IMR-90 (cell line): ENCODE results near the gene EFCC1. TPM values are rescaled to one million over a fixed set of nuclear protein-coding genes. Genes with fewer than 3 reads are reported as not detected.

Source experiments
- ATAC-seq: fragments of 200-7000 bp; cut with Tn5 transposase; 2 replicates; pipeline ENCODE4 v1.9.1; 2020; ENCODE audit warnings: low read depth, mild to moderate bottlenecking, moderate library complexity
- BruUV-seq: library from RNA; stranded (reverse); fragments of 400-500 nt; replicated peaks from 2 replicates; lab custom pipeline; 2021; lab: Mats Ljungman, UMichigan
- CTCF ChIA-PET: fragments of 300-600 bp; formaldehyde crosslinking; extraction: SDS; loops from one replicate; lab custom pipeline; 2021; ENCODE audit warnings: antibody characterized with exemption; lab: Yijun Ruan, JAX
- POLR2A ChIA-PET: fragments of 300-600 bp; sonication (Branson Sonifier 250); formaldehyde crosslinking; loops from one replicate; lab custom pipeline; 2022; ENCODE audit warnings: antibody characterized with exemption; ENCODE audit not compliant: unreplicated experiment; lab: Charles Lee
- DNase-seq: peaks from one replicate; pipeline ENCODE4 v3.0.0; 2013
- H2AFZ ChIP-seq: replicated peaks from 2 replicates; pipeline ENCODE3; 2013; ENCODE audit warnings: low read length, mild to moderate bottlenecking; ENCODE audit not compliant: poor library complexity
- H2AK5ac ChIP-seq: 2 replicates; pipeline ENCODE4 v1.6.1; 2013; ENCODE audit warnings: low read depth, low read length, inconsistent platforms
- H2AK9ac ChIP-seq: replicated peaks from 2 replicates; pipeline ENCODE3; 2013; ENCODE audit warnings: mild to moderate bottlenecking, low read depth, low read length, moderate library complexity; ENCODE audit not compliant: poor library complexity
- H2BK120ac ChIP-seq: 2 replicates; pipeline ENCODE4 v1.6.1; 2013; ENCODE audit warnings: low read depth, low read length, inconsistent platforms
- H2BK15ac ChIP-seq: 3 replicates; pipeline ENCODE4 v1.6.1; 2013; ENCODE audit warnings: low read depth, low read length, inconsistent platforms
- H2BK20ac ChIP-seq: 2 replicates; pipeline ENCODE4 v1.6.1; 2013; ENCODE audit warnings: low read depth, mild to moderate bottlenecking, inconsistent platforms, low read length, moderate library complexity
- H2BK5ac ChIP-seq: 2 replicates; pipeline ENCODE4 v1.6.1; 2013; ENCODE audit warnings: mild to moderate bottlenecking, low read depth, low read length, inconsistent platforms; ENCODE audit not compliant: poor library complexity, severe bottlenecking
- H3K14ac ChIP-seq: replicated peaks from 2 replicates; pipeline ENCODE4 v1.6.1; 2013; ENCODE audit warnings: low read depth, low read length, inconsistent platforms
- H3K18ac ChIP-seq: 2 replicates; pipeline ENCODE4 v1.6.1; 2013; ENCODE audit warnings: low read depth, low read length, control low read depth
- H3K23ac ChIP-seq: 2 replicates; pipeline ENCODE4 v1.6.1; 2013; ENCODE audit warnings: low read depth, low read length, inconsistent platforms
- H3K27ac ChIP-seq: 2 replicates; pipeline ENCODE4 v1.5.1; 2013; ENCODE audit warnings: mild to moderate bottlenecking, control low read depth, low read length; ENCODE audit not compliant: insufficient read depth
- H3K27me3 ChIP-seq: 2 replicates; pipeline ENCODE4 v1.6.1; 2013; ENCODE audit warnings: low read length; ENCODE audit not compliant: control insufficient read depth, insufficient read depth
- H3K36me3 ChIP-seq: 2 replicates; pipeline ENCODE4 v1.6.1; 2013; ENCODE audit warnings: low read length, mixed read lengths; ENCODE audit not compliant: control insufficient read depth, insufficient read depth
- H3K4ac ChIP-seq: 2 replicates; pipeline ENCODE4 v1.6.1; 2013; ENCODE audit warnings: low read depth, low read length, inconsistent platforms
- H3K4me1 ChIP-seq: 2 replicates; pipeline ENCODE4 v1.6.1; 2013; ENCODE audit warnings: low read length, mixed read lengths; ENCODE audit not compliant: control insufficient read depth, insufficient read depth
- H3K4me2 ChIP-seq: 2 replicates; pipeline ENCODE4 v1.6.1; 2013; ENCODE audit warnings: low read depth, mild to moderate bottlenecking, control low read depth, low read length, moderate library complexity
- H3K4me3 ChIP-seq: 2 replicates; pipeline ENCODE4 v1.5.1; 2013; ENCODE audit warnings: low read depth, mild to moderate bottlenecking, control low read depth, low read length, moderate library complexity; ENCODE audit not compliant: insufficient read depth
- H3K56ac ChIP-seq: 2 replicates; pipeline ENCODE4 v1.6.1; 2013; ENCODE audit warnings: low read length, inconsistent platforms; ENCODE audit not compliant: insufficient read depth; ENCODE audit errors: extremely low read depth
- H3K79me1 ChIP-seq, 2 experiments: 2 replicates each; pipeline ENCODE4 v1.6.1; 2013; ENCODE audit warnings: low read length in 2 of 2, inconsistent platforms in 1 of 2, low read depth in 1 of 2
- H3K9ac ChIP-seq: 2 replicates; pipeline ENCODE4 v1.6.1; 2013; ENCODE audit warnings: low read depth, low read length, control low read depth
- H3K9me1 ChIP-seq: 2 replicates; pipeline ENCODE4 v1.6.1; 2013; ENCODE audit warnings: low read length, inconsistent platforms; ENCODE audit not compliant: insufficient read depth
- H3K9me3 ChIP-seq: 2 replicates; pipeline ENCODE4 v1.6.1; 2013; ENCODE audit warnings: low read length; ENCODE audit not compliant: control insufficient read depth, insufficient read depth
- H4K20me1 ChIP-seq: 2 replicates; pipeline ENCODE4 v1.6.1; 2013; ENCODE audit warnings: low read length, inconsistent platforms; ENCODE audit not compliant: insufficient read depth
- H4K5ac ChIP-seq: 2 replicates; pipeline ENCODE4 v1.6.1; 2013; ENCODE audit warnings: mild to moderate bottlenecking, low read depth, low read length, control low read depth
- H4K8ac ChIP-seq, 2 experiments: 2 replicates each; pipeline ENCODE4 v1.6.1; 2013; ENCODE audit warnings: low read depth in 2 of 2, low read length in 2 of 2, control low read depth in 1 of 2, inconsistent platforms in 1 of 2
- H4K91ac ChIP-seq: 2 replicates; pipeline ENCODE4 v1.6.1; 2013; ENCODE audit warnings: low read depth, low read length, inconsistent platforms; ENCODE audit not compliant: insufficient read depth
- BHLHE40 ChIP-seq: fragments of 150-350 bp; IDR thresholded peaks from 2 replicates; pipeline ENCODE4 v1.6.1; 2016; ENCODE audit warnings: mild to moderate bottlenecking, low read depth, low read length
- CEBPB ChIP-seq: IDR thresholded peaks from 2 replicates; pipeline ENCODE4 v1.6.1; 2012; ENCODE audit warnings: low read depth, low read length, improper control_type of control experiment
- CHD1 ChIP-seq: IDR thresholded peaks from 2 replicates; pipeline ENCODE4 v1.6.1; 2012; ENCODE audit warnings: low read depth, low read length, improper control_type of control experiment
- CTCF ChIP-seq: conservative IDR thresholded peaks from 2 replicates; pipeline ENCODE4 v1.5.1; 2012; ENCODE audit warnings: mild to moderate bottlenecking, low read depth, low read length, improper control_type of control experiment
- FOS ChIP-seq: fragments of 150-350 bp; IDR thresholded peaks from 2 replicates; pipeline ENCODE4 v1.6.1; 2016; ENCODE audit warnings: low read depth, low read length
- MAFK ChIP-seq: IDR thresholded peaks from 2 replicates; pipeline ENCODE4 v1.6.1; 2012; ENCODE audit warnings: low read depth, low read length, improper control_type of control experiment
- MAZ ChIP-seq: IDR thresholded peaks from 2 replicates; pipeline ENCODE4 v1.6.1; 2012; ENCODE audit warnings: low read depth, mild to moderate bottlenecking, low read length, improper control_type of control experiment, moderate library complexity, borderline replicate concordance
- MXI1 ChIP-seq: IDR thresholded peaks from 2 replicates; pipeline ENCODE4 v1.6.1; 2012; ENCODE audit warnings: low read depth, mild to moderate bottlenecking, low read length, moderate library complexity, borderline replicate concordance
- NFE2L2 ChIP-seq: fragments of 150-350 bp; IDR thresholded peaks from 2 replicates; pipeline ENCODE4 v1.6.1; 2016; ENCODE audit warnings: low read depth, mild to moderate bottlenecking, low read length
- POLR2A ChIP-seq: IDR thresholded peaks from 2 replicates; pipeline ENCODE4 v1.6.1; 2012; ENCODE audit warnings: mild to moderate bottlenecking, low read depth, low read length
- RAD21 ChIP-seq: IDR thresholded peaks from 2 replicates; pipeline ENCODE4 v1.6.1; 2012; ENCODE audit warnings: low read length, improper control_type of control experiment
- SMC3 ChIP-seq: fragments of 150-350 bp; IDR thresholded peaks from 2 replicates; pipeline ENCODE4 v1.6.1; 2016; ENCODE audit warnings: low read depth, mild to moderate bottlenecking, antibody characterized with exemption, low read length, moderate library complexity
- WGBS, 2 experiments: methylation state at CpG; one replicate each; pipeline versions ENCODE4 v1.1.5 to v1.1.7; 2013; ENCODE audit warnings: missing lambda C conversion rate in 2 of 2; ENCODE audit not compliant: insufficient read length in 1 of 2; ENCODE audit errors: extremely low coverage in 2 of 2; 5-methylcytosine and 5-hydroxymethylcytosine counted together
- dilution Hi-C: fragments of 300-500 bp; cut with HindIII; formaldehyde crosslinking; loops from one replicate; pipeline ENCODE4 v1.14.3; 2018; ENCODE audit warnings: low sequenced_read_pairs; ENCODE audit not compliant: unreplicated experiment
- in situ Hi-C: fragments of 300-500 bp; cut with MboI; formaldehyde crosslinking; loops from 3 replicates; pipeline ENCODE4 v1.14.3; 2019; ENCODE audit warnings: low sequenced_read_pairs, inconsistent platforms, mixed read lengths
- intact Hi-C: fragments of 100-400 bp; cut with micrococcal nuclease; formaldehyde crosslinking; loops from 2 replicates; pipeline ENCODE4 v1.10.0; 2022
- polyA plus RNA-seq, 3 experiments: library from polyadenylated mRNA; depleted of rRNA; stranded (reverse); fragments of >200 nt; gene quantifications; 2 replicates each; pipeline ENCODE4 v1.2.3, GENCODE V29; 2012; ENCODE audit warnings: low replicate concordance in 1 of 3
- total RNA-seq: library from RNA; depleted of rRNA; stranded (reverse); fragments of >200 nt; gene quantifications from 2 replicates; pipeline ENCODE4 v1.2.3, GENCODE V29; 2012

The EFCC1 gene
- total and polyA plus RNA-seq, 2 of the 4 experiments (the other 2 are of a cell fraction): not detected

- Histone ChIP-seq H3K4me2 (no peak overlapping the region), H3K14ac (no peak overlapping the region), H4K91ac (no peak overlapping the region), H4K20me1 (no peaks in the 10 kb centered on the region), H3K79me1 (no peaks in the 10 kb centered on the region), H3K36me3 (no peaks in the 10 kb centered on the region), H3K4ac (no peak overlapping the region), H2BK15ac (no peak overlapping the region), H4K5ac (no peak overlapping the region), H3K9me3 (peaks cover 4% of the 10 kb centered on the region), H2BK120ac (no peak overlapping the region), H3K9me1 (no peaks in the 10 kb centered on the region), H3K9ac (no peak overlapping the region), H2AFZ (no peak overlapping the region), H3K27ac (no peak overlapping the region), H3K4me1 (no peaks in the 10 kb centered on the region; the same call in 1 of the 2 replicates), H2BK20ac (no peak overlapping the region), H3K27me3 (peaks cover 22% of the 10 kb centered on the region), H2AK5ac (no peak overlapping the region), H3K23ac (no peak overlapping the region), H3K4me3 (no peak overlapping the region), H2BK5ac (no peak overlapping the region), H3K56ac (no peak overlapping the region), H4K8ac (no peak overlapping the region), H3K18ac (no peak overlapping the region), H2AK9ac (no peak overlapping the region)
- no peak for ATAC-seq
- 100% methylated on average over 1 of the region's 15 CpGs; no CpG with 5 or more reads in 1 of the 2 experiments for WGBS, 2 experiments
- dilution Hi-C loops: no loop called here
- no peak for DNase-seq
- no TSS peak for BruUV-seq
- TF ChIP-seq NFE2L2 (no peak), FOS (no peak), SMC3 (no peak), RAD21 (no peak), MAFK (no peak), BHLHE40 (no peak), MAZ (no peak), CEBPB (no peak), POLR2A (no peak), CHD1 (no peak), CTCF (no peak), MXI1 (no peak)
- ChIA-PET CTCF (no interaction called here), POLR2A (no interaction called here)
- intact Hi-C loops: no loop called here
- in situ Hi-C loops: no loop called here
Measured at GRCh38 chr3:129063841-129064482, 62.9 kb downstream of the EFCC1 start.
